Measurements from ENCODE around the gene EEA1. TPM values are rescaled to one million over a fixed set of nuclear protein-coding genes. Genes with fewer than 3 reads are reported as not detected.
A peak's percentile ranks its signal among the peaks of the same experiment; 100 is the strongest.

EEA1 gene
- total RNA-seq (10 to 100 TPM; 10.5 to 11.1 TPM), total RNA-seq (32.7 to 153 (median 69.3) reads per million in 172 experiments)
- 10.9 TPM for polyA plus RNA-seq (2013, experiment 1 of 2)
- polyA plus RNA-seq (2013, experiment 2 of 2) = 14.3 TPM

- Histone ChIP-seq H3K4me3 (ENCODE audit: low read length) (peak within 1 kb of the TSS; percentile 81), H3K4me1 (ENCODE audit: insufficient read depth, low read length) (peaks cover 23% of the 10 kb centered on the region), H3K36me3 (ENCODE audit: insufficient read depth, low read length) (no peaks in the 10 kb centered on the region), H3K27me3 (ENCODE audit: control insufficient read depth in 1 of 2, insufficient read depth in 2 of 2, low read length in 2 of 2) (no peaks in the 10 kb centered on the region), H3K9me3 (ENCODE audit: control insufficient read depth in 1 of 2, insufficient read depth in 1 of 2, low read length in 2 of 2) (no peaks in the 10 kb centered on the region), H3K27ac (ENCODE audit: low read depth in 1 of 2, low read length in 2 of 2) (peak within 1 kb of the TSS; percentile 86 to 90)
- H3K4me3 Mint-ChIP-seq = peak within 1 kb of the TSS; percentile 91
- H3K27ac Mint-ChIP-seq = peak within 1 kb of the TSS; percentile 94
- H3K36me3 Mint-ChIP-seq (ENCODE audit: low read depth) = peaks cover 14% of the 10 kb centered on the region
- peak; percentile 88 to 97 (median 94) for DNase-seq
- peak; percentile 28 for TF ChIP-seq CTCF (IDR thresholded peaks at IDR 0.05)
- CTCF ChIA-PET = interaction anchor here (0.7 to 1.6 kb wide), 5 partner anchors 14 to 1173 kb away, joined by 3 to 6 read pairs (median 5); no protein-coding TSS in a partner anchor
- intact Hi-C loops (cut with DNase I, micrococcal nuclease) = loop anchor here (2.0 to 10.0 kb wide), 8 partner anchors 37 to 513 kb away; partner anchors contain the start of genes NUDT4 (in 1 of the 2) and UBE2N (in 1 of the 2)
- H3K9me3 Mint-ChIP-seq = no peaks in the 10 kb centered on the region
- H3K4me1 Mint-ChIP-seq (ENCODE audit: low read depth) = peaks cover 42% of the 10 kb centered on the region
- ATAC-seq (ENCODE audit: poor library complexity) = peak; percentile 77
- no peaks in the 10 kb centered on the region for H3K27me3 Mint-ChIP-seq
- POLR2A ChIA-PET = interaction anchor here (0.5 to 5.2 kb wide), 38 partner anchors 9 to 1279 kb away, joined by 3 to 84 read pairs (median 4); partner anchors contain the start of genes BTG1, MRPL42, PLXNC1 and UBE2N
Observed at GRCh38 chr12:92928962-92929915, at the start of gene EEA1. Gene EEA1 (minus strand): TSS chr12:92929295. CDS start chr12:92929066, 229 bp downstream.

GRCh38 chr12:92978607-92979006, 49.5 kb upstream of the EEA1 start:
- Histone ChIP-seq H3K4me1 (ENCODE audit: insufficient read depth, low read length) (peaks cover 5% of the 10 kb centered on the region), H3K27ac (ENCODE audit: low read depth in 1 of 2, low read length in 2 of 2) (no peak overlapping the region), H3K9me3 (ENCODE audit: control insufficient read depth in 1 of 2, insufficient read depth in 1 of 2, low read length in 2 of 2) (peaks cover 4 to 13% of the 10 kb centered on the region in 2 experiments), H3K4me3 (ENCODE audit: low read length) (no peak overlapping the region), H3K36me3 (ENCODE audit: insufficient read depth, low read length) (no peaks in the 10 kb centered on the region), H3K27me3 (ENCODE audit: control insufficient read depth in 1 of 2, insufficient read depth in 2 of 2, low read length in 2 of 2) (no peaks in the 10 kb centered on the region)
- no peak for TF ChIP-seq CTCF (IDR thresholded peaks at IDR 0.05)
- no peak for ATAC-seq (ENCODE audit: poor library complexity)
- no peak for DNase-seq
- H3K9me3 Mint-ChIP-seq = peaks cover 8% of the 10 kb centered on the region
- POLR2A ChIA-PET = interaction anchor here (1.1 kb wide), 2 partner anchors 24 to 49 kb away, joined by 3 read pairs; partner anchors contain the start of gene EEA1
- H3K27ac Mint-ChIP-seq = peak overlapping the region; percentile 57
- no peak overlapping the region for H3K4me3 Mint-ChIP-seq
- intact Hi-C loops (cut with DNase I, micrococcal nuclease) = no loop called here
- H3K27me3 Mint-ChIP-seq = no peaks in the 10 kb centered on the region
- peaks cover 23% of the 10 kb centered on the region for H3K4me1 Mint-ChIP-seq (ENCODE audit: low read depth)
- CTCF ChIA-PET = interaction anchor here (0.6 kb wide), 1 partner anchor 21 kb away, joined by 5 read pairs; no protein-coding TSS in a partner anchor
- no peaks in the 10 kb centered on the region for H3K36me3 Mint-ChIP-seq (ENCODE audit: low read depth)

- no peak for TF ChIP-seq CTCF (IDR thresholded peaks at IDR 0.05)
- peak overlapping the region; percentile 26 for H3K4me3 ChIP-seq (ENCODE audit: low read length)
- intact Hi-C loops (cut with DNase I, micrococcal nuclease) = loop anchor here in 1 of 2 experiments (2.0 kb wide), 1 partner anchor 49 kb away; the partner anchor contains the start of gene EEA1
- Mint-ChIP-seq H3K4me3 (peak overlapping the region; percentile 72), H3K27me3 (no peaks in the 10 kb centered on the region), H3K27ac (peak overlapping the region; percentile 81), H3K4me1 (ENCODE audit: low read depth) (peaks cover 23% of the 10 kb centered on the region), H3K36me3 (ENCODE audit: low read depth) (no peaks in the 10 kb centered on the region), H3K9me3 (peaks cover 8% of the 10 kb centered on the region)
- no peak overlapping the region for H3K27ac ChIP-seq (ENCODE audit: low read depth in 1 of 2, low read length in 2 of 2)
- peaks cover 4 to 13% of the 10 kb centered on the region in 2 experiments for H3K9me3 ChIP-seq (ENCODE audit: control insufficient read depth in 1 of 2, insufficient read depth in 1 of 2, low read length in 2 of 2)
- no peaks in the 10 kb centered on the region for H3K36me3 ChIP-seq (ENCODE audit: insufficient read depth, low read length)
- H3K27me3 ChIP-seq (ENCODE audit: control insufficient read depth in 1 of 2, insufficient read depth in 2 of 2, low read length in 2 of 2) = no peaks in the 10 kb centered on the region
- POLR2A ChIA-PET = interaction anchor here (1.6 to 2.0 kb wide), 2 partner anchors 10 to 48 kb away, joined by 7 to 9 read pairs; partner anchors contain the start of gene EEA1
- ATAC-seq (ENCODE audit: poor library complexity) (peak; percentile 78), DNase-seq (peak in 4 of 14 experiments; percentile 9 to 19 (median 15))
- CTCF ChIA-PET = no interaction called here
- peaks cover 5% of the 10 kb centered on the region for H3K4me1 ChIP-seq (ENCODE audit: insufficient read depth, low read length)
Observed at GRCh38 chr12:92977326-92977725, 48.2 kb upstream of the EEA1 start.
